GM23338 (cell line): Measurements from ENCODE around the gene SOAT1. TPM values are rescaled to one million over a fixed set of nuclear protein-coding genes. Genes with fewer than 3 reads are reported as not detected.

Experiments
- ATAC-seq: fragments of 200-7000 bp; cut with Tn5 transposase; 3 replicates; pipeline ENCODE4 v1.9.1; 2020
- DNase-seq: peaks from one replicate; pipeline ENCODE4 v3.0.0-alpha.2; 2015; ENCODE audit warnings: low spot score
- H2AFZ ChIP-seq: fragments of 200-600 bp; sonication (generic); 2 replicates; pipeline ENCODE4 v1.8.0; 2016; ENCODE audit warnings: antibody characterized with exemption, mild to moderate bottlenecking, moderate library complexity
- H3F3A ChIP-seq: fragments of 200-600 bp; sonication (generic); replicated peaks from 2 replicates; pipeline ENCODE4 v1.8.0; 2017; ENCODE audit warnings: antibody characterized with exemption, mixed run types, low read depth
- H3K27ac ChIP-seq: fragments of 200-600 bp; sonication (generic); 2 replicates; pipeline ENCODE4 v1.6.1; 2016; ENCODE audit warnings: low read depth
- H3K27me3 ChIP-seq: fragments of 200-600 bp; sonication (generic); 2 replicates; pipeline ENCODE4 v1.8.0; 2016; ENCODE audit warnings: mild to moderate bottlenecking, mixed run types, moderate library complexity; ENCODE audit not compliant: insufficient read depth
- H3K36me3 ChIP-seq: fragments of 200-600 bp; sonication (generic); 2 replicates; pipeline ENCODE4 v1.8.0; 2016; ENCODE audit warnings: mild to moderate bottlenecking; ENCODE audit not compliant: insufficient read depth
- H3K4me1 ChIP-seq: fragments of 200-600 bp; sonication (generic); 2 replicates; pipeline ENCODE4 v1.8.0; 2016; ENCODE audit warnings: mild to moderate bottlenecking, moderate library complexity; ENCODE audit not compliant: insufficient read depth
- H3K4me2 ChIP-seq: fragments of 200-600 bp; sonication (generic); 2 replicates; pipeline ENCODE4 v1.7.1; 2017; ENCODE audit warnings: mixed run types
- H3K4me3 ChIP-seq: fragments of 200-600 bp; sonication (generic); 2 replicates; pipeline ENCODE4 v1.6.1; 2016; ENCODE audit warnings: mixed run types
- H3K79me2 ChIP-seq: fragments of 200-600 bp; sonication (generic); replicated peaks from 2 replicates; pipeline ENCODE4 v1.8.0; 2017; ENCODE audit warnings: mild to moderate bottlenecking; ENCODE audit not compliant: insufficient read depth
- H3K9me2 ChIP-seq: fragments of 200-600 bp; sonication (generic); 2 replicates; pipeline ENCODE4 v1.8.0; 2017; ENCODE audit not compliant: insufficient read depth
- H4K20me1 ChIP-seq: fragments of 200-600 bp; sonication (generic); replicated peaks from 2 replicates; pipeline ENCODE4 v1.8.0; 2017; ENCODE audit warnings: mild to moderate bottlenecking; ENCODE audit not compliant: insufficient read depth
- H3K27ac Mint-ChIP-seq: 2 replicates; pipeline ENCODE4 v1.8.0; 2020; ENCODE audit warnings: inconsistent platforms, mild to moderate bottlenecking, moderate library complexity, mixed read lengths
- H3K27me3 Mint-ChIP-seq: 3 replicates; pipeline ENCODE4 v1.8.0; 2022; ENCODE audit warnings: low read depth, mild to moderate bottlenecking, moderate library complexity, mixed read lengths, inconsistent platforms; ENCODE audit not compliant: insufficient read depth, poor library complexity
- H3K36me3 Mint-ChIP-seq: 3 replicates; pipeline ENCODE4 v1.8.0; 2021; ENCODE audit warnings: low read depth, mild to moderate bottlenecking, inconsistent platforms, moderate library complexity, mixed read lengths
- H3K4me1 Mint-ChIP-seq: 3 replicates; pipeline ENCODE4 v1.8.0; 2020; ENCODE audit warnings: mild to moderate bottlenecking, inconsistent platforms, mixed read lengths
- H3K4me3 Mint-ChIP-seq: 3 replicates; pipeline ENCODE4 v1.8.0; 2021; ENCODE audit warnings: moderate library complexity, mild to moderate bottlenecking, inconsistent platforms, mixed read lengths
- H3K9me3 Mint-ChIP-seq: 3 replicates; pipeline ENCODE4 v1.8.0; 2020; ENCODE audit warnings: moderate library complexity, mild to moderate bottlenecking, inconsistent platforms, mixed read lengths
- CREB1 ChIP-seq: fragments of 250-450 bp; sonication (Bioruptor Pico); IDR thresholded peaks from 2 replicates; pipeline ENCODE4 v1.5.0; 2020; ENCODE audit warnings: low read depth, mild to moderate bottlenecking, moderate library complexity
- ETS1 ChIP-seq: IDR thresholded peaks from 2 replicates; pipeline ENCODE4 v1.6.1; 2016; ENCODE audit warnings: antibody characterized with exemption
- EZH2 ChIP-seq: fragments of 200-600 bp; sonication (generic); IDR thresholded peaks from one replicate; pipeline ENCODE4 v1.8.0; 2017; ENCODE audit warnings: antibody characterized with exemption, mild to moderate bottlenecking, low read depth; ENCODE audit not compliant: unreplicated experiment
- EZH2phosphoT487 ChIP-seq: fragments of 200-600 bp; sonication (generic); IDR thresholded peaks from one replicate; pipeline ENCODE4 v1.8.1; 2018; ENCODE audit warnings: antibody characterized with exemption; ENCODE audit not compliant: unreplicated experiment
- JUNB ChIP-seq: IDR thresholded peaks from one replicate; pipeline ENCODE4 v1.6.1; 2016; ENCODE audit warnings: antibody characterized with exemption; ENCODE audit not compliant: unreplicated experiment
- NANOG ChIP-seq: IDR thresholded peaks from 2 replicates; pipeline ENCODE4 v1.6.1; 2016; ENCODE audit warnings: antibody characterized with exemption, borderline replicate concordance
- POLR2AphosphoS5 ChIP-seq: IDR thresholded peaks from 2 replicates; pipeline ENCODE4 v1.6.1; 2016; ENCODE audit warnings: antibody characterized with exemption, low read depth
- STAT1 ChIP-seq: IDR thresholded peaks from one replicate; pipeline ENCODE4 v1.6.1; 2016; ENCODE audit warnings: antibody characterized with exemption; ENCODE audit not compliant: unreplicated experiment
- ZNF331 ChIP-seq: fragments of 250-450 bp; sonication (Bioruptor Pico); IDR thresholded peaks from 2 replicates; pipeline ENCODE4 v1.5.0; 2020; ENCODE audit warnings: low read depth, mild to moderate bottlenecking, moderate library complexity
- polyA plus RNA-seq: library from polyadenylated mRNA; unstranded; fragments of >200 nt; fragmentation: Nextera tagmentation; extraction: Ambion mirVana; gene quantifications from 2 replicates; pipeline ENCODE4 v1.2.1, GENCODE V29; 2016
- total RNA-seq: library from RNA; depleted of rRNA; stranded (reverse); fragments of >200 nt; shearing (Covaris generic); gene quantifications from 2 replicates; pipeline ENCODE4 v1.2.3, GENCODE V29; 2014
- TF ChIP-seq, protein P1 (sequence below): IDR thresholded peaks from one replicate; pipeline ENCODE4 v1.6.1; 2018; ENCODE audit warnings: antibody characterized with exemption; ENCODE audit not compliant: unreplicated experiment
- TF ChIP-seq, protein P2 (sequence below), 2 experiments: fragments of 200-600 bp in 1 of 2; sonication (generic) in 1 of 2; conservative IDR thresholded peaks; 2 replicates each; pipeline versions ENCODE4 v1.5.1 to v1.6.1; 2016 to 2017; ENCODE audit warnings: antibody characterized with exemption in 2 of 2, low read depth in 2 of 2, mild to moderate bottlenecking in 2 of 2, moderate library complexity in 1 of 2

The SOAT1 gene
- total and polyA plus RNA-seq, 2 experiments from 2014 or later, result 1.3 to 2.6 TPM

GRCh38 chr1:179385510-179385909 is 91.9 kb downstream of the SOAT1 start:
- Histone ChIP-seq H4K20me1 (no peaks in the 10 kb centered on the region), H3F3A (no peaks in the 10 kb centered on the region), H3K27ac (no peak overlapping the region), H3K4me1 (no peaks in the 10 kb centered on the region), H3K79me2 (no peaks in the 10 kb centered on the region), H3K36me3 (no peaks in the 10 kb centered on the region), H2AFZ (no peak overlapping the region), H3K9me2 (no peaks in the 10 kb centered on the region), H3K27me3 (no peaks in the 10 kb centered on the region), H3K4me3 (no peak overlapping the region), H3K4me2 (no peak overlapping the region)
- no peaks in the 10 kb centered on the region for H3K9me3 Mint-ChIP-seq
- H3K27me3 Mint-ChIP-seq, result peaks cover 2% of the 10 kb centered on the region
- no peak overlapping the region for H3K4me3 Mint-ChIP-seq
- H3K27ac Mint-ChIP-seq, result no peak overlapping the region
- H3K36me3 Mint-ChIP-seq, result no peaks in the 10 kb centered on the region
- DNase-seq (no peak), ATAC-seq (peak; percentile 32; the same call in 1 of the 3 replicates)
- TF ChIP-seq JUNB, result no peak
- no peak for TF ChIP-seq EZH2phosphoT487
- TF ChIP-seq, protein P1, sequence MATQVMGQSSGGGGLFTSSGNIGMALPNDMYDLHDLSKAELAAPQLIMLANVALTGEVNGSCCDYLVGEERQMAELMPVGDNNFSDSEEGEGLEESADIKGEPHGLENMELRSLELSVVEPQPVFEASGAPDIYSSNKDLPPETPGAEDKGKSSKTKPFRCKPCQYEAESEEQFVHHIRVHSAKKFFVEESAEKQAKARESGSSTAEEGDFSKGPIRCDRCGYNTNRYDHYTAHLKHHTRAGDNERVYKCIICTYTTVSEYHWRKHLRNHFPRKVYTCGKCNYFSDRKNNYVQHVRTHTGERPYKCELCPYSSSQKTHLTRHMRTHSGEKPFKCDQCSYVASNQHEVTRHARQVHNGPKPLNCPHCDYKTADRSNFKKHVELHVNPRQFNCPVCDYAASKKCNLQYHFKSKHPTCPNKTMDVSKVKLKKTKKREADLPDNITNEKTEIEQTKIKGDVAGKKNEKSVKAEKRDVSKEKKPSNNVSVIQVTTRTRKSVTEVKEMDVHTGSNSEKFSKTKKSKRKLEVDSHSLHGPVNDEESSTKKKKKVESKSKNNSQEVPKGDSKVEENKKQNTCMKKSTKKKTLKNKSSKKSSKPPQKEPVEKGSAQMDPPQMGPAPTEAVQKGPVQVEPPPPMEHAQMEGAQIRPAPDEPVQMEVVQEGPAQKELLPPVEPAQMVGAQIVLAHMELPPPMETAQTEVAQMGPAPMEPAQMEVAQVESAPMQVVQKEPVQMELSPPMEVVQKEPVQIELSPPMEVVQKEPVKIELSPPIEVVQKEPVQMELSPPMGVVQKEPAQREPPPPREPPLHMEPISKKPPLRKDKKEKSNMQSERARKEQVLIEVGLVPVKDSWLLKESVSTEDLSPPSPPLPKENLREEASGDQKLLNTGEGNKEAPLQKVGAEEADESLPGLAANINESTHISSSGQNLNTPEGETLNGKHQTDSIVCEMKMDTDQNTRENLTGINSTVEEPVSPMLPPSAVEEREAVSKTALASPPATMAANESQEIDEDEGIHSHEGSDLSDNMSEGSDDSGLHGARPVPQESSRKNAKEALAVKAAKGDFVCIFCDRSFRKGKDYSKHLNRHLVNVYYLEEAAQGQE, result no peak
- TF ChIP-seq ZNF331 (CRISPR knock-in tag), result no peak
- no peak for TF ChIP-seq STAT1
- no peak for TF ChIP-seq POLR2AphosphoS5
- no peak for TF ChIP-seq EZH2
- TF ChIP-seq, protein P2, sequence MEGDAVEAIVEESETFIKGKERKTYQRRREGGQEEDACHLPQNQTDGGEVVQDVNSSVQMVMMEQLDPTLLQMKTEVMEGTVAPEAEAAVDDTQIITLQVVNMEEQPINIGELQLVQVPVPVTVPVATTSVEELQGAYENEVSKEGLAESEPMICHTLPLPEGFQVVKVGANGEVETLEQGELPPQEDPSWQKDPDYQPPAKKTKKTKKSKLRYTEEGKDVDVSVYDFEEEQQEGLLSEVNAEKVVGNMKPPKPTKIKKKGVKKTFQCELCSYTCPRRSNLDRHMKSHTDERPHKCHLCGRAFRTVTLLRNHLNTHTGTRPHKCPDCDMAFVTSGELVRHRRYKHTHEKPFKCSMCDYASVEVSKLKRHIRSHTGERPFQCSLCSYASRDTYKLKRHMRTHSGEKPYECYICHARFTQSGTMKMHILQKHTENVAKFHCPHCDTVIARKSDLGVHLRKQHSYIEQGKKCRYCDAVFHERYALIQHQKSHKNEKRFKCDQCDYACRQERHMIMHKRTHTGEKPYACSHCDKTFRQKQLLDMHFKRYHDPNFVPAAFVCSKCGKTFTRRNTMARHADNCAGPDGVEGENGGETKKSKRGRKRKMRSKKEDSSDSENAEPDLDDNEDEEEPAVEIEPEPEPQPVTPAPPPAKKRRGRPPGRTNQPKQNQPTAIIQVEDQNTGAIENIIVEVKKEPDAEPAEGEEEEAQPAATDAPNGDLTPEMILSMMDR (conservative IDR thresholded peaks at IDR 0.05; ENCODE audit: low read depth in 2 of 2), result no peak
- no peaks in the 10 kb centered on the region for H3K4me1 Mint-ChIP-seq

DNA sequence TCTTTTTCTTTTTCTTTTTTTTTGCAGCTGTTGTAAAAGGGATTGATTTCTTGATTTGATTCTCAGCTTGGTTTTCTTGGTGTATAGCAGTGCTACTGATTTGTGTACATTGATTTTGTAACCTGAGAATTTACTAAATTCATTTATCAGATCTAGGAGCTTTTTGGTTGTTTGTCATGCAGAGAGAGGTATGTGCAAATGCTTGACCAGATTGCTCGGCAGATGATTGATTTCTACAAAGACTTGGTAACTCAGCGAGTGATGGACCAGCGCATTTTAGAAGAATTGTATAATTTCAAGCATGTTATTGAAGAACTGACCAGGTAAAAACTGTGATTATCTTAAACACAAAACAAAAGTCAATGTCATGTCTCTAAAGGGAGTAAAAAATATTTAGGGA is 100.1 kb downstream of the SOAT1 start:
- no peak overlapping the region for H3K27ac Mint-ChIP-seq
- no peaks in the 10 kb centered on the region for H3K4me1 ChIP-seq
- H3K4me2 ChIP-seq, result no peak overlapping the region
- no peaks in the 10 kb centered on the region for H3F3A ChIP-seq
- H3K9me2 ChIP-seq, result no peaks in the 10 kb centered on the region
- no peaks in the 10 kb centered on the region for H3K27me3 ChIP-seq
- peaks cover 18% of the 10 kb centered on the region for H3K36me3 Mint-ChIP-seq
- no peak overlapping the region for H3K27ac ChIP-seq
- no peaks in the 10 kb centered on the region for H4K20me1 ChIP-seq
- H3K36me3 ChIP-seq, result no peaks in the 10 kb centered on the region
- H3K27me3 Mint-ChIP-seq, result no peaks in the 10 kb centered on the region
- ATAC-seq, result no peak
- no peak overlapping the region for H2AFZ ChIP-seq
- no peak overlapping the region for H3K4me3 Mint-ChIP-seq
- no peak for DNase-seq
- no peaks in the 10 kb centered on the region for H3K4me1 Mint-ChIP-seq
- no peaks in the 10 kb centered on the region for H3K79me2 ChIP-seq
- peaks cover 23% of the 10 kb centered on the region for H3K9me3 Mint-ChIP-seq
- no peak overlapping the region for H3K4me3 ChIP-seq
- TF ChIP-seq NANOG (no peak), ETS1 (no peak), ZNF331 (CRISPR knock-in tag) (no peak), JUNB (no peak), CREB1 (CRISPR knock-in tag) (no peak), STAT1 (no peak)
- TF ChIP-seq, protein P2 (conservative IDR thresholded peaks at IDR 0.05; ENCODE audit: low read depth in 2 of 2), result no peak
